HFF-Myc (cell line): ENCODE data around the gene PABPN1L.

Experiments used
- DNase-seq: peaks from one replicate; pipeline ENCODE4 v3.0.0-alpha.2; 2011; ENCODE audit warnings: low read depth; ENCODE audit errors: extremely low read depth
- H3K4me3 ChIP-seq: replicated peaks from 2 replicates; pipeline ENCODE4 v1.5.1; 2011; ENCODE audit warnings: low read depth, mild to moderate bottlenecking, control low read depth, low read length
- TF ChIP-seq, protein P1 (sequence below): IDR thresholded peaks from 2 replicates; pipeline ENCODE4 v1.5.1; 2012; ENCODE audit warnings: mild to moderate bottlenecking, low read depth, low read length, control low read depth; ENCODE audit errors: missing control alignments

The PABPN1L gene

DNA sequence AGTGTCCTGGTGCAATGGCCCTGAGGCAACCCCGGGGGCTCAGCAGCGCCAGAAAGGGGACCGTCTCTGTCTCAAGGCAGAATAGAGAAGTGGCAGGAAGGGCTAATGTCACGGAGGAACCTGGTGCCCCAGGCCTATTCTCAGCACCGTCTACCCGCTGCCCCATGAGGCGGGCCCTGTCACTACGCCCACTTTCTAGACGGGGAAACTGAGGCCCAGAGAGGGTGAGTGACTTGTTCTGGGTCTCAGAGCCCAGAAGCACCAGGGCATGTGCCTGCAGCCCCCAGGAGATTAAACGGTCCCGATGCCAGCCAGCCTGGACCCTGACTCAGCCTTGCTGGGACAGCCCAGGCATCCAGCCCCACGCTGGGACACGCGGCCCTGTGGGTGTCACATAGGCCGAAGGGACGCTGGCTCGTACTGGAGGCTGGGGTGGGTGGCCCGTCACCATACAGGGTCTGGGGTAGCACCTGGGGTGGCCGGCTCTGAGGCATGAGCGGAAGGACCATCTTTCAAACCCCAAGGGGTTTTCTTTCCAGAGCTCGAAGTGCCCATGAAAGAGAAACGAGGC lies 40.2 kb upstream of the PABPN1L start:
- H3K4me3 ChIP-seq = no peak overlapping the region
- TF ChIP-seq, protein P1, sequence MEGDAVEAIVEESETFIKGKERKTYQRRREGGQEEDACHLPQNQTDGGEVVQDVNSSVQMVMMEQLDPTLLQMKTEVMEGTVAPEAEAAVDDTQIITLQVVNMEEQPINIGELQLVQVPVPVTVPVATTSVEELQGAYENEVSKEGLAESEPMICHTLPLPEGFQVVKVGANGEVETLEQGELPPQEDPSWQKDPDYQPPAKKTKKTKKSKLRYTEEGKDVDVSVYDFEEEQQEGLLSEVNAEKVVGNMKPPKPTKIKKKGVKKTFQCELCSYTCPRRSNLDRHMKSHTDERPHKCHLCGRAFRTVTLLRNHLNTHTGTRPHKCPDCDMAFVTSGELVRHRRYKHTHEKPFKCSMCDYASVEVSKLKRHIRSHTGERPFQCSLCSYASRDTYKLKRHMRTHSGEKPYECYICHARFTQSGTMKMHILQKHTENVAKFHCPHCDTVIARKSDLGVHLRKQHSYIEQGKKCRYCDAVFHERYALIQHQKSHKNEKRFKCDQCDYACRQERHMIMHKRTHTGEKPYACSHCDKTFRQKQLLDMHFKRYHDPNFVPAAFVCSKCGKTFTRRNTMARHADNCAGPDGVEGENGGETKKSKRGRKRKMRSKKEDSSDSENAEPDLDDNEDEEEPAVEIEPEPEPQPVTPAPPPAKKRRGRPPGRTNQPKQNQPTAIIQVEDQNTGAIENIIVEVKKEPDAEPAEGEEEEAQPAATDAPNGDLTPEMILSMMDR = no peak

DNA sequence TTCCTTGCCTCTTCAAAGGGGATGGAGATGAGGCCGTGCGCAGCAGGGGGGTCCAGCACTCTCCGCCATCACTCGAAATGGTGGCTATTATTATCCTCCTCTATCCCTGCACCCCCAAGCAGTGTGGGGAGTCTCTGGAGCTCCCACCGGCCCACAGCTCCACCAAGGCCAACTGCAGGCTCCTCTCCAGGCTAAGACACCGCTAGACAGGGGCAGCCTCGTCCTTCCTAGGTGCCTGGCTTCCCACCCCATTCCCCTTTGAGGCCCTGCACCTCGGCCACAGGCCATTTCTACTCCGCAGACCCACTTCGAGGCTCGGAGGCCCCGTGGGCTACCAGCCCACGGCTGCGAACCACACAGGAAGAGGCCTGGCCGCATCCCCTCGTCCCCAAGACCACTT lies 39.6 kb upstream of the PABPN1L start:
- H3K4me3 ChIP-seq = no peak overlapping the region
- TF ChIP-seq, protein P1 = no peak
- no peak for DNase-seq

More for the DNA sequence above, 40.2 kb upstream of the PABPN1L start:
- no peak for DNase-seq

DNA sequence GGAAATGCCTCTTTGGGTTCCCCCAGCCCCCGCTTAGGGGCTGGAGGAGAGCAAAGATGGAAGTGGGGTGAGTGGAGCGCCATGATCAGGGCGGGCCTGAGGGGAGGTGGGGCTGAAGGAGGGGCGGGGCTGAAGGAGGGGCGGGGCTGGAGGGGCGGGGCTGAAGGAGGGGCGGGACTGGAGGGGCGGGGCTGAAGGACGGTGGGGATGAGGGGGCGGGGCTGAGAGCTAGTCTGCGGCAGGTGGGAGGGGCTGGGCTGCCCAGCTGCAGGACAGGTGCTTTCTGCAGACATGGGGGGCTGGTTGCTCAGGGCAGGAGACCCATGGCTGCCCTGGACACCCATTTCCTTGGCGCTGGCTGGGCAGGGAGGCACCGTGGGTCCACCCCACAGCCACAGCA lies 39.1 kb upstream of the PABPN1L start:
- no peak overlapping the region for H3K4me3 ChIP-seq
- TF ChIP-seq, protein P1 = no peak
- no peak for DNase-seq

DNA sequence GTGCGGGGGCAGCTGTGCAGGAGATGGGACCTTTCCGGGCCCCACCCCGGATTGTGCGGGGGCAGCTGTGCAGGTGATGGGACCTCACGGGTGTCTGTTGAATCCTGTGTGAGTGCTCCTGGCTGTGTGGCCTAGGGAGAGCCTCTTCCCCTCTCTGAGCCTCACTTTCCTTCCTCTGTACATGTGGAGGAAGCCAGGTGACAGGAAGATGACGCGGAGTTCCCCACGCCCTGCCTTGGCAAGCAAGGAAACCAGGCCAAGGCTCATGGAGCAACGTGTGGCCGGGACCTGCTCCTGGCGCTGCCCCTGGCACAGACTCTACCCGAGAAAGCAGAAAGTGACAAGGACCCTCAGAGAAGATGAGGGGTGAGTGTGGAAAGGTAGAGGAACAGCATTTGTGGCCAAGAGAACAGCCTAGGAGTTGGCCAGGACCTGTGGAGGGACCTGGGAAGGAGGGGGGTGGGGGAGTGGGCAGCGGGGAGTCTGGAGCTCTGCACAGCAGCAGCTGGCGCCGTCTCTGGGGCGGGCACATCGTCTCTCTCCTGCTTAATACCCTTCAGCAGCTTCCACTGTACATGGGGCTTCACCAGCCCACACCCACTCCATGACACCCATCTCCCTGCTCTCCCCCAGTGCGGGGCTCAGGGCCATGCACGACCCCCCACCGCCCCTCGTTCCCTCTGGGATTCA lies 38.4 kb upstream of the PABPN1L start:
- DNase-seq = no peak
- TF ChIP-seq, protein P1 = no peak
- no peak overlapping the region for H3K4me3 ChIP-seq

DNA sequence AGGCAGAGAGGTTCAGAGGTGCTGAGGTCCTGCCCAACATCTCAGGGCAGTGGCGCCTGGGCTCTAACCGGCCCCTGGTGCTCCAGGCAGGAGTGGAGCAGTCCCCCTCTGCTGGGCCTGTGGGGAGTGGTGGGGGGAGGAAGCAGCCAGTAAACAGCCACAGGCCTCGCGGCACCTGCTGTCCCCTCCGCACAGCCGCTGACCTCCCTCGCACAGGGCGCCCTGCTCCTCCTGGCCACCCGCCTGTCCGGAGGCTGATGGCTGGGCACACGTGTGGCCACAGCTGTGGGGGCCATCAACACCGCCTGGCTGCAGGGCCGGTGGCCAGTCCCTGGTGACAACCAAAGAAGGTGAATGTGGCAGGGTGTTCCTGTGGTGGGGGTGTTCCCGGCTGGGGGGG lies 36.8 kb upstream of the PABPN1L start:
- TF ChIP-seq, protein P1 = no peak
- no peak for DNase-seq

DNA sequence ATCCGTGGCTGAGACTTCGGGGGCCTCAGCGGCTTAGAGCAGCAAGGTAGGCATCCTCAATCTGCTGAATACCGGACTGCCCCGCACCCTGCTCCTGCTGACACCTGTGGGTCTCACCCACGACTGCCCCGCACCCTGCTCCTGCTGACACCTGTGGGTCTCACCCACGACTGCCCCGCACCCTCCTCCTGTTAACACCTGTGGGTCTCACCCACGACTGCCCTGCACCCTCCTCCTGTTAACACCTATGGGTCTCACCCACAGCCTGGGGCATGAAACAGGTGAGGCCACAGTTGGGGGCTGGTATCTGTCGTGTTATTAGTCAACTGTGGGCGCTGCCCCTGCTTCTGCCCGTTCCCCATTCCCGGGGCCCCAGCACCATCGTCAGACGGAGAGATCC lies 36.3 kb upstream of the PABPN1L start:
- TF ChIP-seq, protein P1 = no peak
- DNase-seq = no peak

More for the DNA sequence above, 36.8 kb upstream of the PABPN1L start:
- H3K4me3 ChIP-seq = no peak overlapping the region

More for the DNA sequence above, 36.3 kb upstream of the PABPN1L start:
- no peak overlapping the region for H3K4me3 ChIP-seq
